Osteoblast (primary cell): ENCODE data around the gene CNOT4. TPM values are rescaled to one million over a fixed set of nuclear protein-coding genes. Genes with fewer than 3 reads are reported as not detected.

Source experiments
- DNase-seq: peaks from one replicate; pipeline ENCODE4 v3.0.0; 2011; ENCODE audit warnings: low spot score, mixed read lengths; ENCODE audit not compliant: insufficient read length; ENCODE audit errors: missing footprints
- H2AFZ ChIP-seq: 2 replicates; pipeline ENCODE4 v1.6.0; 2011; ENCODE audit warnings: mild to moderate bottlenecking, low read length
- H3K27ac ChIP-seq: 2 replicates; pipeline ENCODE4 v1.5.1; 2011; ENCODE audit warnings: mild to moderate bottlenecking, low read depth, low read length, moderate library complexity
- H3K27me3 ChIP-seq: 2 replicates; pipeline ENCODE4 v1.6.0; 2012; ENCODE audit warnings: mild to moderate bottlenecking, control low read depth, inconsistent platforms, low read length, moderate library complexity; ENCODE audit not compliant: insufficient read depth
- H3K36me3 ChIP-seq: 2 replicates; pipeline ENCODE4 v1.5.1; 2011; ENCODE audit warnings: mild to moderate bottlenecking, low read length, control low read depth, moderate library complexity; ENCODE audit not compliant: insufficient read depth
- H3K4me1 ChIP-seq: 2 replicates; pipeline ENCODE4 v1.5.1; 2011; ENCODE audit warnings: mild to moderate bottlenecking, low read length, control low read depth, moderate library complexity; ENCODE audit not compliant: insufficient read depth
- H3K4me2 ChIP-seq: 2 replicates; pipeline ENCODE4 v1.6.0; 2011; ENCODE audit warnings: mild to moderate bottlenecking, low read length; ENCODE audit not compliant: insufficient read depth
- H3K4me3 ChIP-seq: fragments of 200-600 bp; sonication (generic); 3 replicates; pipeline ENCODE4 v1.5.1; 2012; ENCODE audit warnings: mild to moderate bottlenecking, low read length, inconsistent platforms; ENCODE audit not compliant: insufficient read depth
- H3K79me2 ChIP-seq: 2 replicates; pipeline ENCODE4 v1.6.0; 2012; ENCODE audit warnings: mild to moderate bottlenecking, low read length, control low read depth, inconsistent platforms; ENCODE audit not compliant: insufficient read depth
- H3K9me3 ChIP-seq: 2 replicates; pipeline ENCODE4 v1.5.1; 2011; ENCODE audit warnings: low read depth, low read length, control low read depth
- H4K20me1 ChIP-seq: 2 replicates; pipeline ENCODE4 v1.6.0; 2012; ENCODE audit warnings: mild to moderate bottlenecking, low read length, control low read depth; ENCODE audit not compliant: insufficient read depth
- CTCF ChIP-seq: IDR thresholded peaks from 2 replicates; pipeline ENCODE4 v1.5.1; 2011; ENCODE audit warnings: mild to moderate bottlenecking, low read depth, low read length, moderate library complexity; ENCODE audit errors: extremely low read depth
- total RNA-seq: library from RNA; depleted of rRNA; stranded (reverse); fragments of >200 nt; gene quantifications from 2 replicates; pipeline ENCODE4 v1.2.3, GENCODE V29; 2012

CNOT4 gene
- total RNA-seq, 1 donor = 13.4 TPM

DNA sequence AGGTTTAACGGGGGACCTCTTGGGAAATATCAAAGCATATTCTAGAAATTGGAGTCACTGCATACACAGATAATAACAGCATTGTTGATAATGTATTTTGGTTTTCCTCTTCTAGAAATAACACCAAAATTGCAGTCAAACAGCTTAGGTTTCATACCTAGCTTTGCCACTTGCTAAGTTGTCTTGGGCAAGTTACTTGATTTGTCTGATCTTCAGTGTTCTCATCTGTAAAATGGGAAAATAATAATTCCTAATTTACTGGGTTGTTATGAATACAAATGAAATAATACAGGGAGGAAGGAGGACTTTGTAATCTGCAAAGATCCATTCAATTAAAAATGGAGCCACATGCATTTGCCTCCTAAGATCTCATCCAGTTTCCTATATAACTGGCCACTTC, 27.6 kb upstream of the CNOT4 start:
- DNase-seq = no peak
- no peaks in the 10 kb centered on the region for H4K20me1 ChIP-seq

GRCh38 chr7:135536150-135536549, 26.2 kb upstream of the CNOT4 start:
- H3K4me1 ChIP-seq = no peaks in the 10 kb centered on the region
- H3K36me3 ChIP-seq = no peaks in the 10 kb centered on the region
- no peak for DNase-seq

More for the DNA sequence above, 27.6 kb upstream of the CNOT4 start:
- Histone ChIP-seq H3K9me3 (no peaks in the 10 kb centered on the region), H3K79me2 (no peaks in the 10 kb centered on the region), H3K4me3 (no peak overlapping the region), H3K27me3 (peaks cover 8% of the 10 kb centered on the region), H3K27ac (no peak overlapping the region), H2AFZ (no peak overlapping the region), H3K4me1 (no peaks in the 10 kb centered on the region), H3K36me3 (no peaks in the 10 kb centered on the region), H3K4me2 (no peak overlapping the region)
- no peak for TF ChIP-seq CTCF

DNA sequence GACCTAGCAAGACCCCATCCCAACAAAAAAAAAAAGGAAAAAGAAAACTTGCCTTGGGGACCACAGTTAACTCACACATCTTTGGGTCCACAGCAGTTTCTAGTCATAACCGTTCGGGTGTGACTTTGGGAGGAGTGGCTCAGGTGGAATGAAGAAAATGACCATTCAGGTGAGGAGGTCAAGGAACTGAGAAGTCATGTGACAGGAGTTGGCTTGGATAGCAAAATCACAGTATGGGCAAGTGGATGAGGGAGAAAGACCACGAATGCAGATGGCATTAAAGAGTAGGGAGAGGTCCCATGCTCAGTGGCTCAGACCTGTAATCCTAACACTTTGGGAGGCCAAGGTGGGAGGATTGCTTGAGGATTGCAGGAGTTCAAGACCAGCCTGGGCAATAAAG, 17.1 kb upstream of the CNOT4 start:
- Histone ChIP-seq H3K79me2 (no peaks in the 10 kb centered on the region), H3K27ac (no peak overlapping the region), H3K4me1 (no peaks in the 10 kb centered on the region), H3K4me2 (no peak overlapping the region), H3K9me3 (no peaks in the 10 kb centered on the region), H3K36me3 (no peaks in the 10 kb centered on the region), H3K4me3 (no peak overlapping the region), H2AFZ (no peak overlapping the region), H4K20me1 (no peaks in the 10 kb centered on the region), H3K27me3 (peaks cover 4% of the 10 kb centered on the region)
- no peak for DNase-seq
- TF ChIP-seq CTCF = no peak

More at GRCh38 chr7:135536150-135536549, 26.2 kb upstream of the CNOT4 start:
- peaks cover 8% of the 10 kb centered on the region for H3K27me3 ChIP-seq
- H3K79me2 ChIP-seq = no peaks in the 10 kb centered on the region
- H4K20me1 ChIP-seq = no peaks in the 10 kb centered on the region
- no peak overlapping the region for H3K4me2 ChIP-seq
- H3K27ac ChIP-seq = no peak overlapping the region
- no peak overlapping the region for H3K4me3 ChIP-seq
- TF ChIP-seq CTCF = no peak
- no peak overlapping the region for H2AFZ ChIP-seq
- no peaks in the 10 kb centered on the region for H3K9me3 ChIP-seq

GRCh38 chr7:135525426-135525825, 15.5 kb upstream of the CNOT4 start:
- Histone ChIP-seq H4K20me1 (no peaks in the 10 kb centered on the region), H3K79me2 (no peaks in the 10 kb centered on the region), H3K9me3 (no peaks in the 10 kb centered on the region), H3K27me3 (peaks cover 2% of the 10 kb centered on the region), H3K27ac (no peak overlapping the region), H3K4me2 (no peak overlapping the region), H3K4me1 (no peaks in the 10 kb centered on the region), H2AFZ (no peak overlapping the region), H3K36me3 (no peaks in the 10 kb centered on the region), H3K4me3 (no peak overlapping the region)
- peak; percentile 9 for DNase-seq
- TF ChIP-seq CTCF = no peak
